ENCODE measurements around the gene EPS8. TPM values are rescaled to one million over a fixed set of nuclear protein-coding genes. Genes with fewer than 3 reads are reported as not detected.
"Not testable (repeated sequence)": the region's sequence is repeated elsewhere in the genome, so short reads cannot be mapped to it uniquely, and the experiment has no call there.

Gene EPS8
- total and polyA plus RNA-seq, 2 experiments from 2014 or later = 43.1 to 83.2 TPM

DNA sequence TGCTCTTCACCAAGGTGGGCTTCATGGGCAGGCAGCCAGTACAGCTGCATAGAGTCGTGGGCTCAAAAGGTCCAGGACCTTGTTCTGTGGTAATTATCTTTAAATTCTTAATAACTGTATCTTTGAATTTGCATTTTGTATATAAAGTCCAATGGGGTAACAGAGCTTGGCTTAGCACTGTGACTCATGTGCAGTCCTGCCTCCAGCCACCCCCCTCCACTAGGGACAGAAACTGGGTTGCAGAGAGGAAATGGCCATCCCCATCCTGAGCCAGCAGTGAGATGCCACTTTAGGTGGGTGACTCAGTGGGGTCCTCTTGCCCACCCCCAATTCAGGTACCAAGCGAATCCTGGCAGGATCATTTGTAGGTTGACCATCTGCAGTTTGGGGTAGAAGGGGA lies 48.1 kb downstream of the EPS8 start:
- Histone ChIP-seq H3K4me2 (no peak overlapping the region), H3K79me2 (peaks cover 83% of the 10 kb centered on the region), H3K4me1 (ENCODE audit: insufficient read depth) (no peaks in the 10 kb centered on the region), H3K9me3 (ENCODE audit: low read depth) (no peaks in the 10 kb centered on the region), H4K20me1 (ENCODE audit: insufficient read depth, poor library complexity, severe bottlenecking) (peaks cover 5% of the 10 kb centered on the region), H3K27me3 (no peaks in the 10 kb centered on the region), H3K36me3 (replicated peaks; ENCODE audit: insufficient read depth, low read depth) (no peaks in the 10 kb centered on the region), H2AFZ (no peak overlapping the region), H3K4me3 (no peak overlapping the region), H3K9me2 (replicated peaks; ENCODE audit: insufficient read depth) (no peaks in the 10 kb centered on the region), H3K27ac (no peak overlapping the region)
- no peak for TF ChIP-seq EZH2 (IDR thresholded peaks at IDR 0.05; ENCODE audit: borderline replicate concordance)
- TF ChIP-seq, protein P1, sequence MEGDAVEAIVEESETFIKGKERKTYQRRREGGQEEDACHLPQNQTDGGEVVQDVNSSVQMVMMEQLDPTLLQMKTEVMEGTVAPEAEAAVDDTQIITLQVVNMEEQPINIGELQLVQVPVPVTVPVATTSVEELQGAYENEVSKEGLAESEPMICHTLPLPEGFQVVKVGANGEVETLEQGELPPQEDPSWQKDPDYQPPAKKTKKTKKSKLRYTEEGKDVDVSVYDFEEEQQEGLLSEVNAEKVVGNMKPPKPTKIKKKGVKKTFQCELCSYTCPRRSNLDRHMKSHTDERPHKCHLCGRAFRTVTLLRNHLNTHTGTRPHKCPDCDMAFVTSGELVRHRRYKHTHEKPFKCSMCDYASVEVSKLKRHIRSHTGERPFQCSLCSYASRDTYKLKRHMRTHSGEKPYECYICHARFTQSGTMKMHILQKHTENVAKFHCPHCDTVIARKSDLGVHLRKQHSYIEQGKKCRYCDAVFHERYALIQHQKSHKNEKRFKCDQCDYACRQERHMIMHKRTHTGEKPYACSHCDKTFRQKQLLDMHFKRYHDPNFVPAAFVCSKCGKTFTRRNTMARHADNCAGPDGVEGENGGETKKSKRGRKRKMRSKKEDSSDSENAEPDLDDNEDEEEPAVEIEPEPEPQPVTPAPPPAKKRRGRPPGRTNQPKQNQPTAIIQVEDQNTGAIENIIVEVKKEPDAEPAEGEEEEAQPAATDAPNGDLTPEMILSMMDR (IDR thresholded peaks at IDR 0.05; ENCODE audit: poor library complexity) = no peak
- TF ChIP-seq EZH2phosphoT487 (IDR thresholded peaks at IDR 0.05; ENCODE audit: low read depth, severe bottlenecking, unreplicated experiment) = no peak
- 96% methylated on average over 2 of the region's 2 CpGs for whole genome bisulfite sequencing (ENCODE audit: low lambda C conversion rate, missing lambda C conversion rate)
- no peak for DNase-seq (ENCODE audit: low spot score)

DNA sequence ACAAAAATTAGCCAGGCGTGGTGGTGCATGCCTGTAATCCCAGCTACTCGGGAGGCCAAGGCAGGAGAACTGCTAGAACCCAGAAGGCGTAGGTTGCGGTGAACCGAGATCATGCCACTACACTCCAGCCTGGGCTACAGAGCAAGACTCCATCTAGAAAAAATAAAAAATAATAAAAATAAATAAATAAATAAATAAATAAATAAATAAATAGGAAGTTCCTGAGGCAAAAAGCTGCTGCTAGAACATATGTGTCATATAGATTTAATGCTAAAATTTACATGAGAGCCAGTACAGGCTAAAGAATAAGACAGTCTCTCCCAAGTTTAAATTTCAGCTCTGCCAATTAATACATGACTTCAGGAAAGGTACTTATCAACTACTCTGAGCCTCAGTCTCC lies 48.8 kb downstream of the EPS8 start:
- H3K4me3 ChIP-seq; H3K9me3 ChIP-seq (ENCODE audit: low read depth); H3K27me3 ChIP-seq; H3K4me1 ChIP-seq (ENCODE audit: insufficient read depth); DNase-seq (ENCODE audit: low spot score); H3K27ac ChIP-seq; H3K9me2 ChIP-seq (replicated peaks; ENCODE audit: insufficient read depth); H4K20me1 ChIP-seq (ENCODE audit: insufficient read depth, poor library complexity, severe bottlenecking); H2AFZ ChIP-seq; H3K4me2 ChIP-seq; H3K36me3 ChIP-seq (replicated peaks; ENCODE audit: insufficient read depth, low read depth): not testable (repeated sequence)
- 98% methylated on average over 5 of the region's 5 CpGs for WGBS (ENCODE audit: low lambda C conversion rate, missing lambda C conversion rate)
- peaks cover 87% of the 10 kb centered on the region for H3K79me2 ChIP-seq

DNA sequence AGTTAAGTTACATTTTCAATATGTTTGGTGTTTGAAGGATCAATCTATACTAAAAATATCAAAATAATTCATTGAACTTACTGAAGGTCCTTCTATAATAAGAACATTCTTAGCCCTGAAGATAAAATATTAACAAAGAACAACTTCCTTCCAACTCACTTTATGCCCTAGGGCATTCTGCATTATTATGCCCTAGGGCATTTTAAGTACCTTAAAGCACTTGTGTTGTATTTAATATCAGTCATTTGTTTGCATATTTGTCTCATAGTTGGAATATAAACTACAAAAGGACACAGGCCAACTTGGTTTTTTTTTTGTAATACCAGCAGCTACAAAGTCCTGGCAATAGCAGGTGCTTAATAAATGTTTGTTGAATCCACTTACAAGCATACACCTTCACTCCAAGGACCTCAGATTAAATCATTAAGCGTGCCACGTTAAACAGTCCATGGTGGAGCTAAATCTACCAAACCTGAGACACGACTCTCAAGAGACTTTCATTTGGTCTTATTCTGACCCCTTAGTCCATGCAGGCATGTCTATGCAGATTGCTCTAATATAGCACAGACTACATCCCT lies 50.7 kb downstream of the EPS8 start:
- no peak overlapping the region for H2AFZ ChIP-seq
- H3K9me2 ChIP-seq (replicated peaks; ENCODE audit: insufficient read depth) = no peaks in the 10 kb centered on the region
- 95% methylated on average over 3 of the region's 3 CpGs for WGBS (ENCODE audit: low lambda C conversion rate, missing lambda C conversion rate)
- no peaks in the 10 kb centered on the region for H3K4me1 ChIP-seq (ENCODE audit: insufficient read depth)
- no peak overlapping the region for H3K4me3 ChIP-seq
- no peaks in the 10 kb centered on the region for H3K36me3 ChIP-seq (replicated peaks; ENCODE audit: insufficient read depth, low read depth)
- H4K20me1 ChIP-seq (ENCODE audit: insufficient read depth, poor library complexity, severe bottlenecking) = peaks cover 5% of the 10 kb centered on the region
- H3K27ac ChIP-seq = no peak overlapping the region
- H3K27me3 ChIP-seq = no peaks in the 10 kb centered on the region
- DNase-seq (ENCODE audit: low spot score) = no peak
- H3K4me2 ChIP-seq = no peak overlapping the region
- no peaks in the 10 kb centered on the region for H3K9me3 ChIP-seq (ENCODE audit: low read depth)
- no peak for TF ChIP-seq EZH2phosphoT487 (IDR thresholded peaks at IDR 0.05; ENCODE audit: low read depth, severe bottlenecking, unreplicated experiment)
- no peak for TF ChIP-seq EZH2 (IDR thresholded peaks at IDR 0.05; ENCODE audit: borderline replicate concordance)
- TF ChIP-seq, protein P1 (IDR thresholded peaks at IDR 0.05; ENCODE audit: poor library complexity) = no peak
- H3K79me2 ChIP-seq = peaks cover 91% of the 10 kb centered on the region

DNA sequence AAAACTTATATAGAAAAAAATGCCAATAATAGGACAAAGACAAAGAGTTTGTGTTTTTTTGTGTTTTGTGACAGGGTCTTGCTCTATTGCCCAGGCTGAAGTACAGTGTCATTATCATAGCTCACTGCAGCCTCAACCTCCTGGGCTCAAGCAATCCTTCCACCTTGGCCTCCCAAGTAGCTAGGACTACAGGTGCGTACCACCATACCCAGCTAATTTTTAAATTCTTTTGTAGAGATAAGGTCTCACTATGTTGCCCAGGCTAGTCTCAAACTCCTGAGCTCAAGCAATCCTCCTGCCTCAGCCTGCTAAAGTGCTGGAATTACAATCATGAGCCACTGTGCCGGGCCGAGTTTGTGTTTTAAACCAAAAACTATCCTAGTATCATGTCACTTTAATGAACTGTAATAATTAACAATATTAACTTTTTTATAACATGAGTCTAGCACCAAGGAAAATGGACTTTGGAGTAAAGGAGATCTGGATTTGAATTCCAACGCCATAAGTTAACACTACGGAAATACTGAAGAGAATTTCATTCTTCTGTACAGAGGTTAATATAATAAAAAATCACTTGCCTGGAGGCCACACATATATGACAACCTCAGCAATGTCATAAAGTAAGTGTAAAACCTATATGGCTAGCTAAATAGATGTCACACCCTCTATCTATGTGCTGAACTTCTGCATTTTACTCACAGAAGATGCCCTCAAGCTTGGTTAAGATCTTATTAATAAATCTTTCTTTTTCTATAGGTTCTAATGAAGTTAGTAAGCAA lies 53.2 kb downstream of the EPS8 start:
- H3K27ac ChIP-seq = peak overlapping the region; percentile 26
- H3K4me3 ChIP-seq = no peak overlapping the region
- H3K4me2 ChIP-seq = no peak overlapping the region
- H3K36me3 ChIP-seq (replicated peaks; ENCODE audit: insufficient read depth, low read depth) = no peaks in the 10 kb centered on the region
- no peak for TF ChIP-seq EZH2phosphoT487 (IDR thresholded peaks at IDR 0.05; ENCODE audit: low read depth, severe bottlenecking, unreplicated experiment)
- no peak for TF ChIP-seq EZH2 (IDR thresholded peaks at IDR 0.05; ENCODE audit: borderline replicate concordance)
- TF ChIP-seq, protein P1 (IDR thresholded peaks at IDR 0.05; ENCODE audit: poor library complexity) = no peak
- H2AFZ ChIP-seq = no peak overlapping the region
- WGBS (ENCODE audit: low lambda C conversion rate, missing lambda C conversion rate) = 89% methylated on average over 5 of the region's 5 CpGs
- DNase-seq (ENCODE audit: low spot score) = no peak
- no peaks in the 10 kb centered on the region for H3K4me1 ChIP-seq (ENCODE audit: insufficient read depth)
- peaks cover 89% of the 10 kb centered on the region for H3K79me2 ChIP-seq
- no peaks in the 10 kb centered on the region for H3K27me3 ChIP-seq
- H4K20me1 ChIP-seq (ENCODE audit: insufficient read depth, poor library complexity, severe bottlenecking) = peaks cover 5% of the 10 kb centered on the region
- no peaks in the 10 kb centered on the region for H3K9me2 ChIP-seq (replicated peaks; ENCODE audit: insufficient read depth)
- no peaks in the 10 kb centered on the region for H3K9me3 ChIP-seq (ENCODE audit: low read depth)
